Ureter (tissue), 1 donor: ENCODE data around the gene OVOL2. TPM values are rescaled to one million over a fixed set of nuclear protein-coding genes. Genes with fewer than 3 reads are reported as not detected.

Source experiments
- DNase-seq: peaks from one replicate; pipeline ENCODE4 v3.0.0-alpha.2; 2020; ENCODE audit warnings: low spot score
- total RNA-seq: library from RNA; stranded (reverse); gene quantifications from one replicate; pipeline ENCODE4 v1.2.4, GENCODE V29; 2023
- donor health status: DM: yes; HTN: yes; CAD: no.

OVOL2 gene
- total RNA-seq, 1 donor from 2014 or later: 16.2 TPM

- no peak for DNase-seq
Observed at GRCh38 chr20:18012901-18013300, 44.8 kb downstream of the OVOL2 start.

GRCh38 chr20:18011951-18012645 lies 45.6 kb downstream of the OVOL2 start:
- no peak for DNase-seq

- no peak for DNase-seq
Observed at GRCh38 chr20:18011482-18011881, 46.2 kb downstream of the OVOL2 start.

GRCh38 chr20:18009116-18009515 lies 48.6 kb downstream of the OVOL2 start:
- no peak for DNase-seq

- peak; percentile 54 for DNase-seq
Observed at GRCh38 chr20:18007534-18008292, 50.0 kb downstream of the OVOL2 start.

- DNase-seq: no peak
Observed at GRCh38 chr20:18006684-18007083, 51.0 kb downstream of the OVOL2 start.

- DNase-seq: no peak
Observed at GRCh38 chr20:18005990-18006364, 51.7 kb downstream of the OVOL2 start.

GRCh38 chr20:18005170-18005989 lies 52.3 kb downstream of the OVOL2 start:
- DNase-seq: no peak

GRCh38 chr20:18004384-18005031 lies 53.2 kb downstream of the OVOL2 start:
- DNase-seq: no peak

GRCh38 chr20:18003897-18004296 lies 53.8 kb downstream of the OVOL2 start:
- no peak for DNase-seq

GRCh38 chr20:18001131-18001921 lies 56.4 kb downstream of the OVOL2 start:
- peak; percentile 78 for DNase-seq

GRCh38 chr20:17999566-17999965 lies 58.1 kb downstream of the OVOL2 start:
- no peak for DNase-seq

- no peak for DNase-seq
Observed at GRCh38 chr20:17998446-17998845, 59.3 kb downstream of the OVOL2 start.

- peak; percentile 57 for DNase-seq
Observed at GRCh38 chr20:17995967-17996819, 61.5 kb downstream of the OVOL2 start.

- DNase-seq: no peak
Observed at GRCh38 chr20:17993546-17993945, 64.2 kb downstream of the OVOL2 start.

GRCh38 chr20:17992847-17993513 lies 64.7 kb downstream of the OVOL2 start:
- no peak for DNase-seq

GRCh38 chr20:17992224-17992637 lies 65.5 kb downstream of the OVOL2 start:
- no peak for DNase-seq

- no peak for DNase-seq
Observed at GRCh38 chr20:17990278-17990972, 67.3 kb downstream of the OVOL2 start.

GRCh38 chr20:17987988-17988387 lies 69.7 kb downstream of the OVOL2 start:
- no peak for DNase-seq
